H1 (cell line): ENCODE results near the gene FCN2. TPM values are rescaled to one million over a fixed set of nuclear protein-coding genes. Genes with fewer than 3 reads are reported as not detected.

Experiments used
- CTCF ChIA-PET: fragments of 300-600 bp; sonication (Branson Sonifier 250); formaldehyde crosslinking; loops from one replicate; lab custom pipeline; 2021; ENCODE audit not compliant: partially characterized antibody; lab: Charles Lee
- POLR2A ChIA-PET: fragments of 300-600 bp; sonication (Branson Sonifier 250); formaldehyde crosslinking; loops from one replicate; lab custom pipeline; 2021; ENCODE audit warnings: inconsistent platforms; ENCODE audit not compliant: partially characterized antibody; lab: Charles Lee
- DNase-seq, 2 experiments: peaks; one replicate each; pipeline versions ENCODE4 v3.0.0 to v3.0.0-alpha.2; 2010 to 2022; ENCODE audit warnings: low spot score in 2 of 2, low read depth in 1 of 2, mixed read lengths in 1 of 2
- FAIRE-seq: peaks from 2 replicates; lab custom pipeline; 2011; peaks lifted over from hg19 to GRCh38; lab: Jason Lieb, UNC
- H2AFZ ChIP-seq: 2 replicates; pipeline ENCODE4 v1.8.1; 2012; ENCODE audit warnings: low read length, inconsistent platforms
- H2AK5ac ChIP-seq: 2 replicates; pipeline ENCODE4 v1.6.1; 2013; ENCODE audit warnings: low read depth, low read length
- H2BK120ac ChIP-seq: replicated peaks from 2 replicates; pipeline ENCODE3; 2013; ENCODE audit warnings: low read depth, low read length, inconsistent platforms
- H2BK12ac ChIP-seq: 2 replicates; pipeline ENCODE4 v1.6.1; 2013; ENCODE audit warnings: low read depth, low read length
- H2BK15ac ChIP-seq: 2 replicates; pipeline ENCODE4 v1.6.1; 2013; ENCODE audit warnings: low read length
- H2BK20ac ChIP-seq: 2 replicates; pipeline ENCODE4 v1.6.1; 2013; ENCODE audit warnings: low read length
- H2BK5ac ChIP-seq: 2 replicates; pipeline ENCODE4 v1.6.1; 2013; ENCODE audit warnings: low read depth, low read length
- H3K14ac ChIP-seq: 2 replicates; pipeline ENCODE4 v1.6.1; 2013; ENCODE audit warnings: inconsistent platforms; ENCODE audit not compliant: insufficient read length
- H3K18ac ChIP-seq: 2 replicates; pipeline ENCODE4 v1.6.1; 2013; ENCODE audit warnings: low read length; ENCODE audit errors: extremely low read depth
- H3K23ac ChIP-seq: 2 replicates; pipeline ENCODE4 v1.6.1; 2013; ENCODE audit warnings: inconsistent platforms; ENCODE audit not compliant: insufficient read length
- H3K23me2 ChIP-seq: 2 replicates; pipeline ENCODE4 v1.6.1; 2013; ENCODE audit warnings: low read depth, low read length
- H3K27ac ChIP-seq: 2 replicates; pipeline ENCODE4 v1.6.1; 2011; ENCODE audit warnings: low read depth, low read length, inconsistent platforms
- H3K27me3 ChIP-seq, 4 experiments: replicated peaks in 1 of 4; 1 replicate in 1 of 4; 2 replicates in 3 of 4; pipeline versions ENCODE4 v1.6.1 to v1.8.1; 2011 to 2013; ENCODE audit warnings: low read length in 3 of 4, mild to moderate bottlenecking in 3 of 4, inconsistent platforms in 2 of 4, mixed read lengths in 2 of 4, moderate library complexity in 1 of 4; ENCODE audit not compliant: control insufficient read depth in 3 of 4, insufficient read depth in 3 of 4; ENCODE audit errors: extremely low read depth in 1 of 4
- H3K36me3 ChIP-seq, 4 experiments: 2 replicates each; pipeline versions ENCODE4 v1.6.1 to v1.8.1; 2011 to 2013; ENCODE audit warnings: mild to moderate bottlenecking in 4 of 4, low read length in 3 of 4, moderate library complexity in 2 of 4, control low read depth in 1 of 4, inconsistent platforms in 1 of 4; ENCODE audit not compliant: insufficient read depth in 4 of 4, control insufficient read depth in 2 of 4
- H3K4ac ChIP-seq: replicated peaks from 2 replicates; pipeline ENCODE3; 2013; ENCODE audit warnings: low read length, low read depth, mixed read lengths, inconsistent platforms; ENCODE audit not compliant: insufficient read length
- H3K4me1 ChIP-seq, 4 experiments: replicated peaks in 1 of 4; 1 replicate in 1 of 4; 2 replicates in 3 of 4; pipeline versions ENCODE4 v1.6.1 to v1.8.1; 2011 to 2013; ENCODE audit warnings: low read length in 3 of 4, inconsistent platforms in 2 of 4, mixed read lengths in 1 of 4; ENCODE audit not compliant: insufficient read depth in 4 of 4, control insufficient read depth in 3 of 4
- H3K4me2 ChIP-seq, 2 experiments: 2 replicates each; pipeline versions ENCODE4 v1.6.1 to v1.8.1; 2011 to 2013; ENCODE audit warnings: low read depth in 2 of 2, low read length in 2 of 2, control low read depth in 1 of 2, inconsistent platforms in 1 of 2, mild to moderate bottlenecking in 1 of 2; ENCODE audit not compliant: insufficient read depth in 1 of 2
- H3K4me3 ChIP-seq, 4 experiments: fragments of 200-600, 300-600 bp in 1 of 4; sonication (generic), shearing (Covaris generic), sonication (Bioruptor Twin) in 1 of 4; 2 replicates each; pipeline versions ENCODE4 v1.5.1 to v1.8.1; 2011 to 2016; ENCODE audit warnings: low read length in 4 of 4, low read depth in 3 of 4, control low read depth in 2 of 4, inconsistent platforms in 2 of 4, mild to moderate bottlenecking in 2 of 4, mixed read lengths in 1 of 4, moderate library complexity in 1 of 4; ENCODE audit not compliant: insufficient read depth in 2 of 4; ENCODE audit errors: extremely low read depth in 1 of 4
- H3K56ac ChIP-seq: replicated peaks from 2 replicates; pipeline ENCODE3; 2013; ENCODE audit warnings: low read depth, mild to moderate bottlenecking, mixed read lengths, low read length, inconsistent platforms; ENCODE audit not compliant: insufficient read length
- H3K79me1 ChIP-seq: 2 replicates; pipeline ENCODE4 v1.6.1; 2013; ENCODE audit warnings: low read depth, low read length, control low read depth
- H3K79me2 ChIP-seq, 2 experiments: 2 replicates each; pipeline versions ENCODE4 v1.6.1 to v1.8.1; 2012 to 2013; ENCODE audit warnings: low read length in 2 of 2, mild to moderate bottlenecking in 2 of 2, inconsistent platforms in 1 of 2; ENCODE audit not compliant: insufficient read depth in 2 of 2, control insufficient read depth in 1 of 2
- H3K9ac ChIP-seq, 4 experiments: replicated peaks in 1 of 4; 1 replicate in 1 of 4; 2 replicates in 3 of 4; pipeline versions ENCODE4 v1.6.1 to v1.8.1; 2011 to 2013; ENCODE audit warnings: low read depth in 3 of 4, low read length in 3 of 4, control low read depth in 2 of 4, mild to moderate bottlenecking in 2 of 4, moderate library complexity in 2 of 4, inconsistent platforms in 1 of 4; ENCODE audit errors: extremely low read depth in 1 of 4
- H3K9me3 ChIP-seq, 2 experiments: 2 replicates each; pipeline versions ENCODE4 v1.6.1 to v1.8.1; 2012 to 2013; ENCODE audit warnings: mild to moderate bottlenecking in 2 of 2, moderate library complexity in 2 of 2, control low read depth in 1 of 2, inconsistent platforms in 1 of 2, low read depth in 1 of 2, low read length in 1 of 2, mixed read lengths in 1 of 2; ENCODE audit not compliant: insufficient read depth in 2 of 2
- H4K20me1 ChIP-seq, 2 experiments: replicated peaks in 1 of 2; 2 replicates each; pipeline versions ENCODE3 to v1.8.1; 2011 to 2013; ENCODE audit warnings: inconsistent platforms in 2 of 2, low read length in 2 of 2, mild to moderate bottlenecking in 1 of 2; ENCODE audit not compliant: insufficient read depth in 2 of 2, control insufficient read depth in 1 of 2
- H4K5ac ChIP-seq: 2 replicates; pipeline ENCODE4 v1.6.1; 2013; ENCODE audit warnings: low read length, low read depth, mixed read lengths, inconsistent platforms; ENCODE audit not compliant: insufficient read length
- H4K8ac ChIP-seq: 2 replicates; pipeline ENCODE4 v1.8.0; 2013; ENCODE audit warnings: mild to moderate bottlenecking, moderate library complexity, low read length, inconsistent platforms; ENCODE audit not compliant: insufficient read depth; ENCODE audit errors: extremely low read depth
- H4K91ac ChIP-seq: replicated peaks from 2 replicates; pipeline ENCODE3; 2013; ENCODE audit warnings: low read length, mixed read lengths, inconsistent platforms; ENCODE audit not compliant: insufficient read length
- ASH2L ChIP-seq: fragments of 200-600, 300-600 bp; sonication (generic); IDR thresholded peaks from one replicate; pipeline ENCODE4 v1.7.1; 2017; ENCODE audit warnings: low read length
- FOSL1 ChIP-seq: IDR thresholded peaks from 2 replicates; pipeline ENCODE4 v1.6.1; 2011; ENCODE audit warnings: mild to moderate bottlenecking, low read depth, low read length, moderate library complexity; ENCODE audit not compliant: insufficient read depth
- GABPA ChIP-seq: IDR thresholded peaks from 2 replicates; pipeline ENCODE4 v1.6.1; 2011; ENCODE audit warnings: mild to moderate bottlenecking, low read length, moderate library complexity, borderline replicate concordance; ENCODE audit not compliant: insufficient read depth
- HDAC2 ChIP-seq, 2 experiments: fragments of 300-600 bp in 1 of 2; sonication (generic) in 1 of 2; IDR thresholded peaks; 2 replicates each; pipeline ENCODE4 v1.6.1; 2011 to 2012; ENCODE audit warnings: low read depth in 2 of 2, low read length in 2 of 2, mild to moderate bottlenecking in 2 of 2, moderate library complexity in 2 of 2, borderline replicate concordance in 1 of 2, inconsistent platforms in 1 of 2
- JUND ChIP-seq: IDR thresholded peaks from 2 replicates; pipeline ENCODE4 v1.6.1; 2011; ENCODE audit warnings: mild to moderate bottlenecking, improper control_type of control experiment, low read length
- POU5F1 ChIP-seq: IDR thresholded peaks from 2 replicates; pipeline ENCODE4 v1.6.1; 2011; ENCODE audit warnings: low read depth, mild to moderate bottlenecking, low read length, moderate library complexity
- RBBP5 ChIP-seq: IDR thresholded peaks from 2 replicates; pipeline ENCODE4 v1.7.1; 2012; ENCODE audit warnings: low read depth, mild to moderate bottlenecking, inconsistent platforms, low read length, moderate library complexity, borderline replicate concordance
- RFX5 ChIP-seq: IDR thresholded peaks from 2 replicates; pipeline ENCODE4 v1.6.1; 2011; ENCODE audit warnings: low read depth, low read length, improper control_type of control experiment, borderline replicate concordance
- SP4 ChIP-seq: IDR thresholded peaks from 2 replicates; pipeline ENCODE4 v1.6.1; 2012; ENCODE audit warnings: low read length, inconsistent platforms
- TAF7 ChIP-seq: optimal IDR thresholded peaks from 2 replicates; pipeline ENCODE3; 2011; ENCODE audit warnings: low read depth, mild to moderate bottlenecking, inconsistent platforms, low read length, moderate library complexity, borderline replicate concordance
- WGBS, 2 experiments: shearing (Covaris generic) in 1 of 2; methylation state at CpG; one replicate each; pipeline versions ENCODE4 v1.1.6 to v1.1.7; 2013 to 2015; ENCODE audit warnings: low lambda C conversion rate in 2 of 2, mixed read lengths in 2 of 2, inconsistent platforms in 1 of 2, low coverage in 1 of 2, missing lambda C conversion rate in 1 of 2; ENCODE audit not compliant: insufficient replicate concordance in 2 of 2, insufficient coverage in 1 of 2, insufficient read length in 1 of 2; ENCODE audit errors: extremely low coverage in 1 of 2, missing lambda C conversion rate in 1 of 2; 5-methylcytosine and 5-hydroxymethylcytosine counted together
- polyA plus RNA-seq, 7 experiments: library from polyadenylated mRNA; depleted of rRNA in 3 of 7; stranded (reverse) in 5 of 7; unstranded in 2 of 7; fragments of >200 nt in 5 of 7; fragments of 200-250 nt in 2 of 7; gene quantifications; 1 replicate in 5 of 7; 2 replicates in 1 of 7; 4 replicates in 1 of 7; pipeline versions ENCODE4 v1.2.1 to v1.2.3, GENCODE V29; 2011 to 2013; ENCODE audit warnings: missing spikeins in 2 of 7, mixed read lengths in 2 of 7
- total RNA-seq: library from RNA; stranded (reverse); fragmentation: NEBNext Ultra II Directional; extraction: Animal tissue kit (Norgen Biotek cat#: 25700); gene quantifications from 2 replicates; pipeline ENCODE4 v1.2.1, GENCODE V29; 2021
- TF ChIP-seq, protein P1 (sequence below), 3 experiments: IDR thresholded peaks; 1 replicate in 2 of 3; 2 replicates in 1 of 3; pipeline versions ENCODE4 v1.5.1 to v1.6.1; 2011; ENCODE audit warnings: low read length in 3 of 3, mild to moderate bottlenecking in 3 of 3, inconsistent platforms in 2 of 3, low read depth in 1 of 3, moderate library complexity in 1 of 3; ENCODE audit not compliant: insufficient read depth in 1 of 3; ENCODE audit errors: control extremely low read depth in 1 of 3

The FCN2 gene
- total and polyA plus RNA-seq, 2 of the 8 experiments (the other 6 are each of a cell fraction or from before 2014, with no cell fraction given), result not detected

DNA sequence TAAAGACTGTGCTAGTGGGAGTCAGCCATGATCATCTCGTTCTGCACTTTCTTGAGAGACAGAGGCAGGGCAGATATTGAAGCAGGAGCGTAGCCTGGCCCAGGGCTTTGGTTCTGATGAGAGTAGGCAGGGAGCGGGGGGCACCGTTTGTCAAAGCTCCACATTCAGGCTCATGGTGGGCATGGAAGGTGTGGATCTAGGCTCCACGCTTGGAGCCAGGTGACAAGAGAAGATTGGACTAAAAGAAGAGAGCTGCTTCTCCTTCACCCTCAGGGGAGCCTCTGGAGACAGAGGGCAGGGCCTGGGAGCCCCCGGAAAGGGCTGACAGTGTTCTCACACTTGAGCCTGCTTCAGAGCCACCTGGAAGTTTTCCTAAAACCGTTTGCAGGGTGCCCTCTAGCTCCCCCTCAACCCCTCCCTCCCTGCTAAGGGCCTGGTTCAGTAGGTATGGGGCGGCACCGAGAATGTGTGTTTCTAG is 24.7 kb upstream of the FCN2 start:
- FAIRE-seq, result no peak
- H2BK120ac ChIP-seq, result no peak overlapping the region
- H3K4ac ChIP-seq, result no peak overlapping the region
- CTCF ChIA-PET, result interaction anchor here (1.0 kb wide), 1 partner anchor 11 kb away, joined by 3 read pairs; no protein-coding TSS in a partner anchor
- no peaks in the 10 kb centered on the region for H3K23me2 ChIP-seq
- no peak overlapping the region for H3K14ac ChIP-seq
- no peaks in the 10 kb centered on the region for H3K79me1 ChIP-seq
- no peak for TF ChIP-seq RFX5
- no peak for TF ChIP-seq POU5F1
- no peak for TF ChIP-seq GABPA
- no peak for TF ChIP-seq TAF7
- TF ChIP-seq HDAC2 (IDR thresholded peaks at IDR 0.05; ENCODE audit: borderline replicate concordance in 1 of 2, low read depth in 2 of 2, low read length in 2 of 2), result no peak
- no peak for TF ChIP-seq ASH2L
- no peak for TF ChIP-seq SP4
- TF ChIP-seq, protein P1, sequence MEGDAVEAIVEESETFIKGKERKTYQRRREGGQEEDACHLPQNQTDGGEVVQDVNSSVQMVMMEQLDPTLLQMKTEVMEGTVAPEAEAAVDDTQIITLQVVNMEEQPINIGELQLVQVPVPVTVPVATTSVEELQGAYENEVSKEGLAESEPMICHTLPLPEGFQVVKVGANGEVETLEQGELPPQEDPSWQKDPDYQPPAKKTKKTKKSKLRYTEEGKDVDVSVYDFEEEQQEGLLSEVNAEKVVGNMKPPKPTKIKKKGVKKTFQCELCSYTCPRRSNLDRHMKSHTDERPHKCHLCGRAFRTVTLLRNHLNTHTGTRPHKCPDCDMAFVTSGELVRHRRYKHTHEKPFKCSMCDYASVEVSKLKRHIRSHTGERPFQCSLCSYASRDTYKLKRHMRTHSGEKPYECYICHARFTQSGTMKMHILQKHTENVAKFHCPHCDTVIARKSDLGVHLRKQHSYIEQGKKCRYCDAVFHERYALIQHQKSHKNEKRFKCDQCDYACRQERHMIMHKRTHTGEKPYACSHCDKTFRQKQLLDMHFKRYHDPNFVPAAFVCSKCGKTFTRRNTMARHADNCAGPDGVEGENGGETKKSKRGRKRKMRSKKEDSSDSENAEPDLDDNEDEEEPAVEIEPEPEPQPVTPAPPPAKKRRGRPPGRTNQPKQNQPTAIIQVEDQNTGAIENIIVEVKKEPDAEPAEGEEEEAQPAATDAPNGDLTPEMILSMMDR (IDR thresholded peaks at IDR 0.05; ENCODE audit: control extremely low read depth in 1 of 3, insufficient read depth in 1 of 3, low read depth in 1 of 3, low read length in 3 of 3), result no peak
- TF ChIP-seq JUND, result no peak
- TF ChIP-seq RBBP5, result no peak
- no peak for TF ChIP-seq FOSL1
- no peak overlapping the region for H3K27ac ChIP-seq
- DNase-seq, result no peak
- H4K8ac ChIP-seq, result no peak overlapping the region
- no peak overlapping the region for H4K5ac ChIP-seq
- peaks cover 3 to 13% of the 10 kb centered on the region in 2 experiments; a peak in 3 of 4 replicates for H3K9me3 ChIP-seq
- no peak overlapping the region for H3K4me3 ChIP-seq
- H3K36me3 ChIP-seq, result no peaks in the 10 kb centered on the region
- no peak overlapping the region for H3K9ac ChIP-seq
- WGBS, 2 experiments, result 93% methylated on average over 9 of the region's 9 CpGs; no CpG with 5 or more reads in 1 of the 2 experiments
- no peak overlapping the region for H2BK12ac ChIP-seq
- no peak overlapping the region for H2AFZ ChIP-seq
- no peak overlapping the region for H2AK5ac ChIP-seq
- no peak overlapping the region for H2BK5ac ChIP-seq
- H4K20me1 ChIP-seq, result no peaks in the 10 kb centered on the region
- H3K23ac ChIP-seq, result no peak overlapping the region
- no peak overlapping the region for H3K4me2 ChIP-seq
- no peak overlapping the region for H3K56ac ChIP-seq
- H3K4me1 ChIP-seq, result no peaks in the 10 kb centered on the region
- no peaks in the 10 kb centered on the region for H3K27me3 ChIP-seq
- H4K91ac ChIP-seq, result no peak overlapping the region
- H3K79me2 ChIP-seq, result no peaks in the 10 kb centered on the region
- H2BK20ac ChIP-seq, result no peak overlapping the region
- no peak overlapping the region; the same call in 1 of the 2 replicates for H3K18ac ChIP-seq
- POLR2A ChIA-PET, result no interaction called here
- no peak overlapping the region for H2BK15ac ChIP-seq
